IMR-90 (cell line): ENCODE measurements around the gene MRPL34. TPM values are rescaled to one million over a fixed set of nuclear protein-coding genes. Genes with fewer than 3 reads are reported as not detected.

Experiments
- ATAC-seq: fragments of 200-7000 bp; cut with Tn5 transposase; 2 replicates; pipeline ENCODE4 v1.9.1; 2020; ENCODE audit warnings: low read depth, mild to moderate bottlenecking, moderate library complexity
- BruUV-seq: library from RNA; stranded (reverse); fragments of 400-500 nt; replicated peaks from 2 replicates; lab custom pipeline; 2021; lab: Mats Ljungman, UMichigan
- CTCF ChIA-PET: fragments of 300-600 bp; formaldehyde crosslinking; extraction: SDS; loops from one replicate; lab custom pipeline; 2021; ENCODE audit warnings: antibody characterized with exemption; lab: Yijun Ruan, JAX
- POLR2A ChIA-PET: fragments of 300-600 bp; sonication (Branson Sonifier 250); formaldehyde crosslinking; loops from one replicate; lab custom pipeline; 2022; ENCODE audit warnings: antibody characterized with exemption; ENCODE audit not compliant: unreplicated experiment; lab: Charles Lee
- DNase-seq: peaks from one replicate; pipeline ENCODE4 v3.0.0; 2013
- H2AFZ ChIP-seq: replicated peaks from 2 replicates; pipeline ENCODE3; 2013; ENCODE audit warnings: low read length, mild to moderate bottlenecking; ENCODE audit not compliant: poor library complexity
- H2AK5ac ChIP-seq: 2 replicates; pipeline ENCODE4 v1.6.1; 2013; ENCODE audit warnings: low read depth, low read length, inconsistent platforms
- H2AK9ac ChIP-seq: replicated peaks from 2 replicates; pipeline ENCODE3; 2013; ENCODE audit warnings: mild to moderate bottlenecking, low read depth, low read length, moderate library complexity; ENCODE audit not compliant: poor library complexity
- H2BK120ac ChIP-seq: 2 replicates; pipeline ENCODE4 v1.6.1; 2013; ENCODE audit warnings: low read depth, low read length, inconsistent platforms
- H2BK15ac ChIP-seq: 3 replicates; pipeline ENCODE4 v1.6.1; 2013; ENCODE audit warnings: low read depth, low read length, inconsistent platforms
- H2BK20ac ChIP-seq: 2 replicates; pipeline ENCODE4 v1.6.1; 2013; ENCODE audit warnings: low read depth, mild to moderate bottlenecking, inconsistent platforms, low read length, moderate library complexity
- H2BK5ac ChIP-seq: 2 replicates; pipeline ENCODE4 v1.6.1; 2013; ENCODE audit warnings: mild to moderate bottlenecking, low read depth, low read length, inconsistent platforms; ENCODE audit not compliant: poor library complexity, severe bottlenecking
- H3K14ac ChIP-seq: replicated peaks from 2 replicates; pipeline ENCODE4 v1.6.1; 2013; ENCODE audit warnings: low read depth, low read length, inconsistent platforms
- H3K18ac ChIP-seq: 2 replicates; pipeline ENCODE4 v1.6.1; 2013; ENCODE audit warnings: low read depth, low read length, control low read depth
- H3K23ac ChIP-seq: 2 replicates; pipeline ENCODE4 v1.6.1; 2013; ENCODE audit warnings: low read depth, low read length, inconsistent platforms
- H3K27ac ChIP-seq: 2 replicates; pipeline ENCODE4 v1.5.1; 2013; ENCODE audit warnings: mild to moderate bottlenecking, control low read depth, low read length; ENCODE audit not compliant: insufficient read depth
- H3K27me3 ChIP-seq: 2 replicates; pipeline ENCODE4 v1.6.1; 2013; ENCODE audit warnings: low read length; ENCODE audit not compliant: control insufficient read depth, insufficient read depth
- H3K36me3 ChIP-seq: 2 replicates; pipeline ENCODE4 v1.6.1; 2013; ENCODE audit warnings: low read length, mixed read lengths; ENCODE audit not compliant: control insufficient read depth, insufficient read depth
- H3K4ac ChIP-seq: 2 replicates; pipeline ENCODE4 v1.6.1; 2013; ENCODE audit warnings: low read depth, low read length, inconsistent platforms
- H3K4me1 ChIP-seq: 2 replicates; pipeline ENCODE4 v1.6.1; 2013; ENCODE audit warnings: low read length, mixed read lengths; ENCODE audit not compliant: control insufficient read depth, insufficient read depth
- H3K4me2 ChIP-seq: 2 replicates; pipeline ENCODE4 v1.6.1; 2013; ENCODE audit warnings: low read depth, mild to moderate bottlenecking, control low read depth, low read length, moderate library complexity
- H3K4me3 ChIP-seq: 2 replicates; pipeline ENCODE4 v1.5.1; 2013; ENCODE audit warnings: low read depth, mild to moderate bottlenecking, control low read depth, low read length, moderate library complexity; ENCODE audit not compliant: insufficient read depth
- H3K56ac ChIP-seq: 2 replicates; pipeline ENCODE4 v1.6.1; 2013; ENCODE audit warnings: low read length, inconsistent platforms; ENCODE audit not compliant: insufficient read depth; ENCODE audit errors: extremely low read depth
- H3K79me1 ChIP-seq, 2 experiments: 2 replicates each; pipeline ENCODE4 v1.6.1; 2013; ENCODE audit warnings: low read length in 2 of 2, inconsistent platforms in 1 of 2, low read depth in 1 of 2
- H3K9ac ChIP-seq: 2 replicates; pipeline ENCODE4 v1.6.1; 2013; ENCODE audit warnings: low read depth, low read length, control low read depth
- H3K9me1 ChIP-seq: 2 replicates; pipeline ENCODE4 v1.6.1; 2013; ENCODE audit warnings: low read length, inconsistent platforms; ENCODE audit not compliant: insufficient read depth
- H3K9me3 ChIP-seq: 2 replicates; pipeline ENCODE4 v1.6.1; 2013; ENCODE audit warnings: low read length; ENCODE audit not compliant: control insufficient read depth, insufficient read depth
- H4K20me1 ChIP-seq: 2 replicates; pipeline ENCODE4 v1.6.1; 2013; ENCODE audit warnings: low read length, inconsistent platforms; ENCODE audit not compliant: insufficient read depth
- H4K5ac ChIP-seq: 2 replicates; pipeline ENCODE4 v1.6.1; 2013; ENCODE audit warnings: mild to moderate bottlenecking, low read depth, low read length, control low read depth
- H4K8ac ChIP-seq, 2 experiments: 2 replicates each; pipeline ENCODE4 v1.6.1; 2013; ENCODE audit warnings: low read depth in 2 of 2, low read length in 2 of 2, control low read depth in 1 of 2, inconsistent platforms in 1 of 2
- H4K91ac ChIP-seq: 2 replicates; pipeline ENCODE4 v1.6.1; 2013; ENCODE audit warnings: low read depth, low read length, inconsistent platforms; ENCODE audit not compliant: insufficient read depth
- BHLHE40 ChIP-seq: fragments of 150-350 bp; IDR thresholded peaks from 2 replicates; pipeline ENCODE4 v1.6.1; 2016; ENCODE audit warnings: mild to moderate bottlenecking, low read depth, low read length
- CHD1 ChIP-seq: IDR thresholded peaks from 2 replicates; pipeline ENCODE4 v1.6.1; 2012; ENCODE audit warnings: low read depth, low read length, improper control_type of control experiment
- FOS ChIP-seq: fragments of 150-350 bp; IDR thresholded peaks from 2 replicates; pipeline ENCODE4 v1.6.1; 2016; ENCODE audit warnings: low read depth, low read length
- MAFK ChIP-seq: IDR thresholded peaks from 2 replicates; pipeline ENCODE4 v1.6.1; 2012; ENCODE audit warnings: low read depth, low read length, improper control_type of control experiment
- MAZ ChIP-seq: IDR thresholded peaks from 2 replicates; pipeline ENCODE4 v1.6.1; 2012; ENCODE audit warnings: low read depth, mild to moderate bottlenecking, low read length, improper control_type of control experiment, moderate library complexity, borderline replicate concordance
- MXI1 ChIP-seq: IDR thresholded peaks from 2 replicates; pipeline ENCODE4 v1.6.1; 2012; ENCODE audit warnings: low read depth, mild to moderate bottlenecking, low read length, moderate library complexity, borderline replicate concordance
- NFE2L2 ChIP-seq: fragments of 150-350 bp; IDR thresholded peaks from 2 replicates; pipeline ENCODE4 v1.6.1; 2016; ENCODE audit warnings: low read depth, mild to moderate bottlenecking, low read length
- POLR2A ChIP-seq: IDR thresholded peaks from 2 replicates; pipeline ENCODE4 v1.6.1; 2012; ENCODE audit warnings: mild to moderate bottlenecking, low read depth, low read length
- RAD21 ChIP-seq: IDR thresholded peaks from 2 replicates; pipeline ENCODE4 v1.6.1; 2012; ENCODE audit warnings: low read length, improper control_type of control experiment
- RCOR1 ChIP-seq: IDR thresholded peaks from 2 replicates; pipeline ENCODE4 v1.6.1; 2012; ENCODE audit warnings: mild to moderate bottlenecking, low read length, improper control_type of control experiment; ENCODE audit not compliant: insufficient replicate concordance
- SMC3 ChIP-seq: fragments of 150-350 bp; IDR thresholded peaks from 2 replicates; pipeline ENCODE4 v1.6.1; 2016; ENCODE audit warnings: low read depth, mild to moderate bottlenecking, antibody characterized with exemption, low read length, moderate library complexity
- WGBS, 2 experiments: methylation state at CpG; one replicate each; pipeline versions ENCODE4 v1.1.5 to v1.1.7; 2013; ENCODE audit warnings: missing lambda C conversion rate in 2 of 2; ENCODE audit not compliant: insufficient read length in 1 of 2; ENCODE audit errors: extremely low coverage in 2 of 2; 5-methylcytosine and 5-hydroxymethylcytosine counted together
- dilution Hi-C: fragments of 300-500 bp; cut with HindIII; formaldehyde crosslinking; loops from one replicate; pipeline ENCODE4 v1.14.3; 2018; ENCODE audit warnings: low sequenced_read_pairs; ENCODE audit not compliant: unreplicated experiment
- in situ Hi-C: fragments of 300-500 bp; cut with MboI; formaldehyde crosslinking; loops from 3 replicates; pipeline ENCODE4 v1.14.3; 2019; ENCODE audit warnings: low sequenced_read_pairs, inconsistent platforms, mixed read lengths
- intact Hi-C: fragments of 100-400 bp; cut with micrococcal nuclease; formaldehyde crosslinking; loops from 2 replicates; pipeline ENCODE4 v1.10.0; 2022
- polyA plus RNA-seq, 3 experiments: library from polyadenylated mRNA; depleted of rRNA; stranded (reverse); fragments of >200 nt; gene quantifications; 2 replicates each; pipeline ENCODE4 v1.2.3, GENCODE V29; 2012; ENCODE audit warnings: low replicate concordance in 1 of 3
- total RNA-seq: library from RNA; depleted of rRNA; stranded (reverse); fragments of >200 nt; gene quantifications from 2 replicates; pipeline ENCODE4 v1.2.3, GENCODE V29; 2012
- TF ChIP-seq, protein P1 (sequence below): conservative IDR thresholded peaks from 2 replicates; pipeline ENCODE4 v1.5.1; 2012; ENCODE audit warnings: mild to moderate bottlenecking, low read depth, low read length, improper control_type of control experiment

MRPL34 gene
- total and polyA plus RNA-seq, 2 of the 4 experiments (the other 2 are of a cell fraction), result 7.3 to 37.0 TPM

GRCh38 chr19:17347361-17347760, 41.7 kb downstream of the MRPL34 start:
- Histone ChIP-seq H3K9me3 (no peaks in the 10 kb centered on the region), H4K91ac (no peak overlapping the region), H3K36me3 (peaks cover under 1% of the 10 kb centered on the region; the same call in 1 of the 2 replicates), H2BK120ac (no peak overlapping the region), H2BK15ac (no peak overlapping the region), H4K8ac (no peak overlapping the region), H3K4ac (no peak overlapping the region), H3K79me1 (no peaks in the 10 kb centered on the region), H4K5ac (no peak overlapping the region), H2AK9ac (no peak overlapping the region), H2AFZ (no peak overlapping the region), H4K20me1 (no peaks in the 10 kb centered on the region; the same call in 1 of the 2 replicates), H3K14ac (no peak overlapping the region), H3K4me2 (no peak overlapping the region), H3K56ac (no peak overlapping the region), H3K27ac (no peak overlapping the region), H3K4me1 (0 out of 2 replicates have a peak, but pooled peaks cover 2% of the 10 kb centered on the region), H2AK5ac (no peak overlapping the region), H3K27me3 (peaks cover 3% of the 10 kb centered on the region; the same call in 1 of the 2 replicates), H3K9me1 (no peaks in the 10 kb centered on the region), H3K23ac (no peak overlapping the region), H2BK5ac (no peak overlapping the region), H3K18ac (no peak overlapping the region), H3K9ac (no peak overlapping the region), H3K4me3 (no peak overlapping the region), H2BK20ac (no peak overlapping the region)
- BruUV-seq, result no TSS peak
- CTCF ChIA-PET, result interaction anchor here (1.5 kb wide), 1 partner anchor 39 kb away, joined by 3 read pairs; no protein-coding TSS in a partner anchor
- intact Hi-C loops (loop anchor here (2.0 kb wide), 1 partner anchor 507 kb away; no protein-coding TSS in a partner anchor), in situ Hi-C loops (loop anchor here (5.0 kb wide), 1 partner anchor 40 kb away; no protein-coding TSS in a partner anchor), dilution Hi-C loops (no loop called here)
- no peak for ATAC-seq
- DNase-seq, result peak; percentile 20
- TF ChIP-seq, protein P1, sequence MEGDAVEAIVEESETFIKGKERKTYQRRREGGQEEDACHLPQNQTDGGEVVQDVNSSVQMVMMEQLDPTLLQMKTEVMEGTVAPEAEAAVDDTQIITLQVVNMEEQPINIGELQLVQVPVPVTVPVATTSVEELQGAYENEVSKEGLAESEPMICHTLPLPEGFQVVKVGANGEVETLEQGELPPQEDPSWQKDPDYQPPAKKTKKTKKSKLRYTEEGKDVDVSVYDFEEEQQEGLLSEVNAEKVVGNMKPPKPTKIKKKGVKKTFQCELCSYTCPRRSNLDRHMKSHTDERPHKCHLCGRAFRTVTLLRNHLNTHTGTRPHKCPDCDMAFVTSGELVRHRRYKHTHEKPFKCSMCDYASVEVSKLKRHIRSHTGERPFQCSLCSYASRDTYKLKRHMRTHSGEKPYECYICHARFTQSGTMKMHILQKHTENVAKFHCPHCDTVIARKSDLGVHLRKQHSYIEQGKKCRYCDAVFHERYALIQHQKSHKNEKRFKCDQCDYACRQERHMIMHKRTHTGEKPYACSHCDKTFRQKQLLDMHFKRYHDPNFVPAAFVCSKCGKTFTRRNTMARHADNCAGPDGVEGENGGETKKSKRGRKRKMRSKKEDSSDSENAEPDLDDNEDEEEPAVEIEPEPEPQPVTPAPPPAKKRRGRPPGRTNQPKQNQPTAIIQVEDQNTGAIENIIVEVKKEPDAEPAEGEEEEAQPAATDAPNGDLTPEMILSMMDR, result no peak
- no peak for TF ChIP-seq FOS
- no peak for TF ChIP-seq MAZ
- TF ChIP-seq NFE2L2, result no peak
- no peak for TF ChIP-seq MAFK
- TF ChIP-seq POLR2A, result no peak
- TF ChIP-seq RCOR1, result no peak
- no peak for TF ChIP-seq RAD21
- TF ChIP-seq CHD1, result no peak
- TF ChIP-seq BHLHE40, result no peak
- TF ChIP-seq SMC3, result no peak
- no peak for TF ChIP-seq MXI1
- POLR2A ChIA-PET, result no interaction called here
- no CpG with 5 or more reads among the region's 6 CpGs for WGBS, 2 experiments
